Ecto neural progenitor cell (in vitro differentiated cells): ENCODE data around the gene CLNK.

Source experiments
- DNase-seq: peaks from one replicate; pipeline ENCODE4 v3.0.0-alpha.2; 2018; ENCODE audit warnings: low spot score

Gene CLNK

GRCh38 chr4:10504570-10505179, 179.9 kb downstream of the CLNK start:
- no peak for DNase-seq

DNA sequence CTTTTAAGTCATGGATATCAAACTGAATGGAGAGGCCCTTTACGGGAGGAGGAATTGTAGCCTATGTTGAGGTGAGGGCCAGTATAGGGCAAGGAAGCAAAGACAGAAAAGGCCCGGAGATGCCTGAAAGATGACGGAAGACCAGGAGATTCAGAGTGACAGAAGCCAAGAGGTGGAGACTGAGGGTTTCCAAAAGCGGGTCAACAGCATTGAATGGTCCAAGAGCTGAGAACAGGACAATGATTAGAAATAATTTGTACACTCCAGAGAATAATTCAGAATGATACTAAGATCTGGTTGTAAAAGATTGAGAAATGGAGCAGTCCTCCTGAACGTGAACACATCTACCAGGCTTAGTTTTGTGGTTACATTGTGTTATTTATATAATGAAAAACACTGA, 181.9 kb downstream of the CLNK start:
- no peak for DNase-seq

GRCh38 chr4:10500776-10501175, 183.8 kb downstream of the CLNK start:
- no peak for DNase-seq

GRCh38 chr4:10496200-10496599, 188.4 kb downstream of the CLNK start:
- peak; percentile 50 for DNase-seq

DNA sequence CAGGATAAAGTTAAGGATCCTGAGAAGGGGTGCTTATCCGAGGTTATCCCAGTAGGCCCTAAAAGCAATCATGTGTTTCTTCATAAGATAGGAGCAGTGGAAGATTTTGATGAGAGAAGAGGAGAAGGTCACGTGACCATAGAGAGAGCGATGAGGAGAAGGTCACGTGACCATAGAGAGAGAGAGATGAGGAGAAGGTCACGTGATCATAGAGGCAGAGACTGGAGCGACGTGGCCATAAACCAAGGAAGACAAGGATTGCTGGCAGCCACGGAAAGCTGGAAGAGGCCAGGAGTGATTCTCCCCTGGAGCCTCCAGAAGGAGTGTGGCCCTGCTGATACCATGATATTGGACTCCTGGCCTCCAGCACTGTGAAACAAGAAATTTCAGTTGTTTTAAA, 188.9 kb downstream of the CLNK start:
- no peak for DNase-seq

DNA sequence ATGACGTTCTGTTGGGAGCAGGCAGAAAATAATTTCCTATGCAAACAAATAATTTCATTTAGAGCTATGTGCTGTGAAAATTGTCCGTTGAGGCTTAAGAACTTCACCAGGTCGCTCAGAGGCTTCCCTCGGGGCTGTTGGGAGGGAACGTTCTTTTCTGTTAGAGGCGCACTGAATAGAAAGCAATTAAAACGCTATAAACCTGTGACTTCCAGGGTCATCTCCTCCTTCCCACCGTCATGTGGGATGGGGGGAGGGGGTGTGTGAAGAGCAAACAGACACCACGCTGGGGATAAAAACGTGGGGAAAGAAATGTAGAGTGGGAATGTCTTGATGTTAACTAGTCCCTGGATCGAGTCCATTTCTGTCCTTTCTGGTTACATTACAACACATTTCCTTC, 192.1 kb downstream of the CLNK start:
- no peak for DNase-seq

DNA sequence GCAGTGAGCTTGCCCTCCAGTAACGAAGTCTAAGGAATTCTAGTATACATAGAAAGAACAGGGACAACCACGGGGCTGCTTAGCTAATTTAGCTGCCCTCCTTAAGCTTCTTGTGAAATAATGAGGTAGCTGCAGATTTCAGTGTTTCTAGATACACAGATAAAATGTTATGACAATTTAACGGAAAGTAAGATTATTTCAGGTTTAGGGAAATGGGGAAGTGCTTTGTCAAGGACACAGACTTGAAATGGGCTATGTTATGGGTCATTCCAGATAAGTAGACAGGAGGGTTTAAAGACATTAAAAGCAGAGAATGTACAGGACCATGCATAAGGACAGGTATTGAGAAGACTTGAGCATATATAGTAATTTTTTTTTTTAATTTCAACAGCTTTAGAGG, 193.2 kb downstream of the CLNK start:
- no peak for DNase-seq

- DNase-seq, result no peak
Measured at GRCh38 chr4:10490996-10491395, 193.6 kb downstream of the CLNK start.

DNA sequence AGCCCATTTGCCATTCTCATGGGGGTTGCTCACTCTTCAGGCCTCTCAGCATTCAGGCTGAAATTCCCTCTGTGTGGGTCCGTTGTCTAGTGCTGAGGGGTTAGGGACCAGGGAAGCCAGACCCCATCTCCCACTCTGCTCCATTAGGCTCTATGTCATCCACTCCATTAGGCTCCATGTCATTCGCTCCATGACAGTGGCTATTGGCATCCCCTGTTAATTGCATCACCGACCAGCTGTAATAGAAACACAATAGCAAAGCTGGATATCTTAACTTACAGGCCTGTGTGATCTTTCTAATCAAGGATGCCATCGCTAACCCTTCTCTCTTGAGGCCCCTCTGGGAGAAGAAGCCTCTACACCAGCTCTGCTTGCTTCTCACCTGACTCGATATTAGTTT, 201.7 kb downstream of the CLNK start:
- no peak for DNase-seq

DNA sequence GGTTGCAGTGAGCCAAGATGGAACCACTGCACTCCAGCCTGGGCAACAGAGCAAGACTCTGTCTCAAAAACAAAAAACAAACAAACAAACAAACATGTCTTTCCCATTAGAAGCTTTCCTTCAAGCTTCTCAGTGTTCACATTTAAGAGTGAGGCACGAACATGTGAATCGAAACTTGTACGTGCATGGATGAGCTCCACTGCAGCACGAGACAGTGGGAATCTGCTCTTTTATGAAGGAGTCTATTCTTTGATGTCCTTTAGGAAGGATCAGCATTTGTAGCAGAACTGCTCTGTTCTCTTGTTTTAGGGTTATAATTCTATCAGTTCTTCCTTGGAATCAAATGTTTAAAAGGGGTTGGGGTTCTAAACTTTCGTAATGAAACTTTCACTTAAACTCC, 204.0 kb downstream of the CLNK start:
- DNase-seq, result no peak

- DNase-seq, result no peak
Measured at GRCh38 chr4:10478621-10479020, 205.9 kb downstream of the CLNK start.

DNA sequence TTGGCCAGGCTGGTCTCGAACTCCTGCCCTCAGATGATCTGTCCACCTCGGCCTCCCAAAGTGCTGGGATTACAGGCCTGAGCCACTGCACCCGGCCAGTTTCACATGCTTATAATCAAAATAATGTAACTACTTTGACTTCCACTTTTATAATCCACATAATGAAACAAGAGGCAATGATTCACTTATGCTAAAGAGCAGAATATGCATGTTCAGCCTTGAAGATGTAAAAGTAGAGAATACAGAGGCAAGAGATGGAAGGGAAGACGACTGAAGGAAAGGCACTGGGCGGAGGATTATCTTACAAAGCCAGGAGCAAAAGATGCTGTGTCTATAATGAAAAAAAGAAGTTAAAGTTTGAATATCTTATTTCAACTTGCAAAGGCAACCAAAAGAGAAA, 214.1 kb downstream of the CLNK start:
- no peak for DNase-seq

DNA sequence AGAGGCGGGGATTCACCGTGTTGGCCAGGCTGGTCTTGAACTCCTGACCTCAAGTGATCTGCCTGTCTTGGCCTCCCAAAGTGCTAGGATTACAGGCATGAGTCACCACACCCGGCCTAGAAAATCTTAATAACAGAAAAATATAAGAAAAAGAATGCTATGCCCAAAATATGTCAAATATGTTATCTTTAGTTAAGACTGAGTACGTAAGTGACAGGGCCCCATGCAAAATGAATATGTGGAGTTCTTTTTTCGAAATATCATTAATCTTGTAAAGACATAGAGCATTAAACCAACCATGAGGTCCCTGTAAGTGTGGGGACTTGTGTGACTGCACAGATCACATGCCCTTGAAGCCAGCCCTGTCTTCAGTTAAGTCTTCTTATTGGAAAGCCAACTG, 218.4 kb downstream of the CLNK start:
- DNase-seq, result no peak

- DNase-seq, result no peak
Measured at GRCh38 chr4:10462876-10463275, 221.7 kb downstream of the CLNK start.

- peak; percentile 48 for DNase-seq
Measured at GRCh38 chr4:10461850-10462400, 222.6 kb downstream of the CLNK start.

GRCh38 chr4:10461091-10461849, 223.3 kb downstream of the CLNK start:
- DNase-seq, result peak; percentile 83

DNA sequence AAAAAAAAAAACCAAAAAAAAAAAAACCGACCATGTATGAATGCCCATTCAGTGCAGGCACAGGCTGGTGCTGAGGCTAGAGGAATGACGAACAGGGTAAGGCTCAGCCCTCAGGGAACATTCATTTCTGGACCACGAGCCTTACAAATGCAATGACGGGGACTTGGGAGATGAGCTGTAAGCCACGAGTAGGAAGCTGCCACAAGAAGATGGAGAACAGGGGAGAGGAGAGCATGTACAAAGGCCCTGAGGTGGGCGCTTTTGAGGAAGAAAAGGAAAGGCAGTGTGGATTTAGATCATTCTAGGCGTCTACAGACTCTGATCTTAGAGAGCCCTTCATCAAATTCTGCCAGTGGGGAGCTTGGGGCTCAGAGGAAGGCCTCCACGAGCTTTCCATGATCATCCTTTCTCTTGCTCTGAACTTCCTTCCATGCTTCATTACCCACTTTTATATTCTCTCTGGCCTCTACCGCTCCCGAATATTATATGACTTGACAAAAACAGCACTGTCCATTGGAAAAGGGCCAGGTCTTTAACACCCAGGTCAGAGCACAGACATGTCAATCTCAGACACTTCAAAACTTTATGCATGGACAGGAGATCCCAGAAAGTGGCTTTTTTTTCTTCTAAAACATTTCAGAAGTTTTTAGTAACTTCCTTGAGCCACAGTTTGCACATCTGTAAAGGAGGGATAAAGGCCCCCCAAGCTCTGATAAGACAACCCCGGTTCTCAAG, 224.1 kb downstream of the CLNK start:
- DNase-seq, result no peak

DNA sequence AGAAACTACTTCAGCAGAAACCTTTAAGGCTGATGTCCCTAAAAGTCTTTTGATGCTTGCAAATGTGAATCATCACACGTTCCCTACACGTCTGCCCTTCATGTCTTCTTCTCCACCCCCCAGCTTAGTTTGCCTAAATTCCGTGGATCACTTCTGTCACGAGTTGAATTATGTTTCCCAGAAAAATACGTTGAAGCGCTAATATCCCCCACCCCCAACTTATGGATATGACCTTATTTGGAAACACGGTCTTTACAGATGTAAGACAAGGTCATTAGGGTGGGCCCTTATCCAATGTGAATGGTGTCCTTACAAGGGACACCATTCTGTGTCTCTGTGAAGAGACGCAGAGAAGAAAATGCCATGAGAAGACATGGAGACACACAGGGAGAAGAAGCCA, 225.3 kb downstream of the CLNK start:
- no peak for DNase-seq

GRCh38 chr4:10458177-10458576, 226.4 kb downstream of the CLNK start:
- DNase-seq, result peak; percentile 52

DNA sequence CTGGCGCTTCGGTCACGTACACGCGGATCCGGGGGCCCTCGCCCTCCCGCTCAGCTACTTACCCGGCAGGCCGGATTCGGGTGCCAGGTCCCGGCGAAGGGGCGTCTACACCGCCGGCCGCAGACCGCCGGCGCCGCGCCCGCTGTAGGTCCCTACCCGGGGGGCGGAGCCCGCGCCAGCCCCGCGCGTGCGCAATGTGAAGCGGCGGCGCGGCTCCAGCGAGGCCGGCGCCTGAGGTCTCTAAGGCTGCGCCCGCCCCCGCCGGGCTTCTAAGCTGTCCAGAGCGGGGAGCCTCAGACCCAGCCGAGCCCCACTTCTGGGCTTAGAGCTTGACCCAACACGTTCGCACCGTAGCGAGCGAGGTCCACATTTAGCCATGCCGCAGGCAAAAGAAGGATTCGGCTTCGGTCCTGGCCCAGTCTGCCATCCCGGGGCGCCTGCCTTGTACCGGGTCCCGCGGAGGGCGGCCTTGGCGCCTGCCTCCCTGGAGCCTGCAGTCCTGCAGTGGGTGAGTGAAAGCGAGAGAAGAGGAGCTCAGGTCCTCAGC, 227.2 kb downstream of the CLNK start, which contains the start of gene ZNF518B:
TSS of gene ZNF518B (minus strand) at position 172 of the 547 bp plus-strand sequence. CDS start 11,098 bp downstream, outside the sequence.
- peak; percentile 86 for DNase-seq

DNA sequence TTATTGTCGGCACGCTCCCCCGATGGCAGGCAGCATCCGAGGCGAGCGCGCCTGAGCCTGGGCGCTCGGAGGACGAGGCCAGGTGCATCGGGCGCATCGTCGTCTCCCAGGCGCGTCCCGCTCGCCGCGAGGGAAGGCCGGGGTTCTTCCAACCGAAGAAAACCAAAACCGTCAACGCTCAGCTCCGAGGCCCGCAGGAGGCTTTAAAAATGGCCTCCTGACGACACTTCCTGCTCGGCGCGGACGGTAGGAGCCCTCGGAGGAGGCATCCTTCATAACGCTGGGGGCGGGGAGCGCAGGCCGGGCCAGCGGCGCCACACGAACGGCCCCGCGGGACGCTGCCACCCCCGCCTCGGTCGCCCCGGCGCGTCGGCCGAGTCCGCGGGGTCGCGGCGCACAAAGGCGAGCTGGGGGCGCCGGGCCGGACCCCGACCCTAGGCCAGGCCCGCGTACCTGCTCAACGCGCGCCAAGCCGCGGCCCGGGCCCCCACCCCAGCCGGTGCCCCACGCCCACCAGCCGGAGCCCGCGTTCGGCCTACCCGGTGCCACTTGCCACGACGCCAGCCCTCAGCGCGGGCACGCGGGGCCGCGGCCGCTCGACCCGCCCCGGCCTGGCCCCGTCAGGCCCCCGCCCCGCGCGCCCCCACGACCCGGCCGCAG, 227.8 kb downstream of the CLNK start:
- DNase-seq, result peak; percentile 60

- DNase-seq, result no peak
Measured at GRCh38 chr4:10456260-10456594, 228.3 kb downstream of the CLNK start.
